Measurements from ENCODE around the gene CLDN1. TPM values are rescaled to one million over a fixed set of nuclear protein-coding genes. Genes with fewer than 3 reads are reported as not detected.
A peak's percentile ranks its signal among the peaks of the same experiment; 100 is the strongest.
"Not testable (repeated sequence)": the region's sequence is repeated elsewhere in the genome, so short reads cannot be mapped to it uniquely, and the experiment has no call there.

CLDN1 gene
- total and polyA plus RNA-seq, 12 donors: 15.6 to 155 (median 61.1) TPM

DNA sequence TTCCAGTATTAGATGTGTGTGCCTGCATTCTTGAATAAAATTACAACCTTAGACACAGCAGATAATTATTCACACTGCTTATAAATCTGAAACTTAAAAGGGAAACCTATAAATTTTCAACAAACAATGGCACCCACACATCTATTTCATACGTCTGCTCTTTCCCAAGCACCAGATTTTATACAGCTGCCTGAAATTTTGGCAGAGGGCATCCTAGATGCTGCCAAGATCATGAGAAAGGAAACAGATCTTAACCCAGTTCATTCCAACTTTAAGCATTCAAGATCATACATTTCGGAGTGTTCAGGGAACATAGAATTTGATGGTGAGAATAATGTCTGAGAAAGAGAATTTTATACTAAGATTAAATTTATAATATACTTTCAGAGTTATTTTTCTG is 53.1 kb downstream of the CLDN1 start:
- H3K27me3 ChIP-seq: no peaks in the 10 kb centered on the region
- no peak overlapping the region for H3K4me3 ChIP-seq
- TF ChIP-seq, protein P1, sequence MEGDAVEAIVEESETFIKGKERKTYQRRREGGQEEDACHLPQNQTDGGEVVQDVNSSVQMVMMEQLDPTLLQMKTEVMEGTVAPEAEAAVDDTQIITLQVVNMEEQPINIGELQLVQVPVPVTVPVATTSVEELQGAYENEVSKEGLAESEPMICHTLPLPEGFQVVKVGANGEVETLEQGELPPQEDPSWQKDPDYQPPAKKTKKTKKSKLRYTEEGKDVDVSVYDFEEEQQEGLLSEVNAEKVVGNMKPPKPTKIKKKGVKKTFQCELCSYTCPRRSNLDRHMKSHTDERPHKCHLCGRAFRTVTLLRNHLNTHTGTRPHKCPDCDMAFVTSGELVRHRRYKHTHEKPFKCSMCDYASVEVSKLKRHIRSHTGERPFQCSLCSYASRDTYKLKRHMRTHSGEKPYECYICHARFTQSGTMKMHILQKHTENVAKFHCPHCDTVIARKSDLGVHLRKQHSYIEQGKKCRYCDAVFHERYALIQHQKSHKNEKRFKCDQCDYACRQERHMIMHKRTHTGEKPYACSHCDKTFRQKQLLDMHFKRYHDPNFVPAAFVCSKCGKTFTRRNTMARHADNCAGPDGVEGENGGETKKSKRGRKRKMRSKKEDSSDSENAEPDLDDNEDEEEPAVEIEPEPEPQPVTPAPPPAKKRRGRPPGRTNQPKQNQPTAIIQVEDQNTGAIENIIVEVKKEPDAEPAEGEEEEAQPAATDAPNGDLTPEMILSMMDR (IDR thresholded peaks at IDR 0.05): no peak
- no peak for TF ChIP-seq POLR2A (IDR thresholded peaks at IDR 0.05)
- 18 to 30% (median 24%) methylated on average over 2 of the region's 2 CpGs for WGBS, 4 donors
- DNase-seq: peak in 2 of 7 donors; percentile 2 to 55
- H3K4me1 ChIP-seq (replicated peaks in 1 of 2): no peaks in the 10 kb centered on the region
- intact Hi-C loops (cut with DNase I): no loop called here
- H3K36me3 ChIP-seq (replicated peaks in 1 of 2): no peaks in the 10 kb centered on the region
- no peaks in the 10 kb centered on the region for H3K9me3 ChIP-seq (replicated peaks in 1 of 3)
- H3K27ac ChIP-seq: no peak overlapping the region

DNA sequence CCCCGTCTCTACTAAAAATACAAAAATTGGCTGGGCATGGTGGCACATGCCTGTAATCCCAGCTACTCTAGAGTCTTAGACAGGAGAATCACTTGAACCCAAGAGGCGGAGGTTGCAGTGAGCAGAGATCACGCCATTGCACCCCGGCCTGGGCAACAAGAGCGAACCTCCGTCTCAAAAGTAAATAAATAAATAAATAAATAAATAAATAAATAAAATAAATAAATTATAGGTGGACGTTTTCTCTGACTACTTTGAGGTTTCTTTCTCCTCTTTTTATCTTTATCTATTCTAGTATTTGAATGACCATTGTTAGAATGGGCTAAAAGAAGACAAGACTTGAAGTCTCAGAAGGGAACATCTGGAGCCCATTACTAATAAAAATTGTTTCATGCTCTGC is 54.8 kb downstream of the CLDN1 start:
- H3K9me3 ChIP-seq (replicated peaks in 1 of 3); DNase-seq; intact Hi-C loops (cut with DNase I); H3K27ac ChIP-seq; H3K4me3 ChIP-seq; H3K27me3 ChIP-seq; H3K36me3 ChIP-seq (replicated peaks in 1 of 2); H3K4me1 ChIP-seq (replicated peaks in 1 of 2): not testable (repeated sequence)
- 92 to 96% (median 94%) methylated on average over 7 of the region's 7 CpGs for WGBS, 4 donors

DNA sequence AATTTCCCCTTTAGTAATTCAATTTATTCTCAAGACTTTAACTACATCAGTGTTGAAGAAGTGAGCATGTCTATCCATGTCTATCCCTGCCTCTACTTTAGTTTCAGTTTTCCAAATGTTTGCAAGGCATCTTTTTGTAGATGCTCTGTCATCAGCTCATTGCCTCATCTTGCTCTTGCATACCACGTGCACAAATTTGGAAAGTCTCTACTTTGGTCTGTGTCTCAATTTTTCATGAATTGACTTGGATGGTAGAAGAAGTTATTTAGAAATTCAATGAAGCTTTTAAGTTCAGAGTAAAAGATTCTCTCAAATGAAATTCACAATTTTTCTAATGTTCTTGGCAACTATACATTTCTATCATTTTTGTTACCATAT is 55.3 kb downstream of the CLDN1 start:
- DNase-seq: no peak
- no peaks in the 10 kb centered on the region for H3K9me3 ChIP-seq (replicated peaks in 1 of 3)
- no peaks in the 10 kb centered on the region for H3K27me3 ChIP-seq
- no peak overlapping the region for H3K4me3 ChIP-seq
- no peaks in the 10 kb centered on the region for H3K4me1 ChIP-seq (replicated peaks in 1 of 2)
- 78 to 89% (median 85%) methylated on average over 1 of the region's 1 CpG for WGBS, 4 donors
- intact Hi-C loops (cut with DNase I): no loop called here
- H3K27ac ChIP-seq: no peak overlapping the region
- no peaks in the 10 kb centered on the region for H3K36me3 ChIP-seq (replicated peaks in 1 of 2)
- no peak for TF ChIP-seq POLR2A (IDR thresholded peaks at IDR 0.05)

DNA sequence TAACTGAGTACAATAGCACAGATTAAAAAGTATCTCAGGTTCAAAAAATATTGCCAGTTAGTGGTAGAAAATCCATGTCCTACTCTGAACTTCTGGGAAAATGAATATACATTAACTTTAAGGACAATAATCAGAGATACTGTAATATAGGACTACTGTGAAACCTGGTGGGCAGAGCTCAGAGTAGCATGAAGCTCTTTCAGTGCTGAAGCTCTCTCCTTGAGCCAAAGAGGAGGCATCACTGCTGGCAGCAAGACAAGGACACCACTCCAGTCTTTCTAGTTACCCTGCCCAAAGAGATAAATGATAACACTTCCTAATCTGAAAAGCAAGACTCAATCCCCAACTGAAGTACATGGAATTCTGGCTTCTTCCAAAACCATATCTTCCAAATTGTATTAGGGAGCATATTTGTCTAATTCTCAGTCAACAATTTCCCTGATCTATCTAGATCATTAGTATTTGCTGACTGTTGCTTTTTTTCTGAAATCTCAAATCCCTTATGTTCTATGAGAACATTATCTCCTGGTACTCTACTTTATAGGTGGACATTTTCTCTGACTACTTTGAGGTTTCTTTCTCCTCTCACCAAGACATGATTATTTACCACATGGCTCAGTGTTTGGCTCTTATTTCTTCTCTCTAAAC is 55.9 kb downstream of the CLDN1 start:
- no peak for TF ChIP-seq POLR2A (IDR thresholded peaks at IDR 0.05)
- TF ChIP-seq, protein P1 (IDR thresholded peaks at IDR 0.05): no peak
- H3K36me3 ChIP-seq (replicated peaks in 1 of 2): no peaks in the 10 kb centered on the region
- intact Hi-C loops (cut with DNase I): no loop called here
- peak in 6 of 7 donors; percentile 32 to 55 (median 41) for DNase-seq
- H3K4me3 ChIP-seq: no peak overlapping the region
- no peaks in the 10 kb centered on the region for H3K9me3 ChIP-seq (replicated peaks in 1 of 3)
- H3K4me1 ChIP-seq (replicated peaks in 1 of 2): no peaks in the 10 kb centered on the region
- H3K27me3 ChIP-seq: no peaks in the 10 kb centered on the region
- no peak overlapping the region for H3K27ac ChIP-seq

DNA sequence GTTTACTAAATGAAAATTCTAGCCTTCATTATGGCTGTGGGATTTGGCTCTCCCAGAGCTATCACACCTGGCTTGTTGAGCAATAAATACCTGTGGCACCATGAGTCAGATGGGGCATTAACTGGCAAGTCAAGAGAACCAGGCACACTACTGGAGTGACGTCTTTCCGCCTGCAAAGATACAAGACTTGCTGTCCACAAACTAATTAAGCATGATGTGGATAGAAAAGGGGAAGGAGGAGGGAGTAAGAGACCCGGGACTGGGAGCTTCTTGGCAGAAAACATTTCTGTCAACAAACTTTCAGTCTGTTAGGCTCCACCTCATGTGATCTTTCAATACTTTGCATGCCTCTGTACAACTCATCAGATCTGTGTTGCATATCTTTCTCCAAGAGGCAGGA is 56.5 kb downstream of the CLDN1 start:
- Histone ChIP-seq H3K36me3 (replicated peaks in 1 of 2) (no peaks in the 10 kb centered on the region), H3K9me3 (replicated peaks in 1 of 3) (no peaks in the 10 kb centered on the region), H3K4me1 (replicated peaks in 1 of 2) (no peaks in the 10 kb centered on the region), H3K4me3 (no peak overlapping the region), H3K27me3 (no peaks in the 10 kb centered on the region), H3K27ac (no peak overlapping the region)
- TF ChIP-seq, protein P1 (IDR thresholded peaks at IDR 0.05): no peak
- no peak for TF ChIP-seq POLR2A (IDR thresholded peaks at IDR 0.05)
- WGBS, 4 donors: 51 to 63% (median 53%) methylated on average over 3 of the region's 3 CpGs
- peak in 1 of 7 donors; percentile 3 for DNase-seq
- intact Hi-C loops (cut with DNase I): no loop called here
